ENCODE results near the gene TTC28.

TTC28 gene

GRCh38 chr22:28254396-28254795, 425.2 kb downstream of the TTC28 start:
- no peak for DNase-seq

GRCh38 chr22:28252539-28252938, 427.1 kb downstream of the TTC28 start:
- no peak for DNase-seq

DNA sequence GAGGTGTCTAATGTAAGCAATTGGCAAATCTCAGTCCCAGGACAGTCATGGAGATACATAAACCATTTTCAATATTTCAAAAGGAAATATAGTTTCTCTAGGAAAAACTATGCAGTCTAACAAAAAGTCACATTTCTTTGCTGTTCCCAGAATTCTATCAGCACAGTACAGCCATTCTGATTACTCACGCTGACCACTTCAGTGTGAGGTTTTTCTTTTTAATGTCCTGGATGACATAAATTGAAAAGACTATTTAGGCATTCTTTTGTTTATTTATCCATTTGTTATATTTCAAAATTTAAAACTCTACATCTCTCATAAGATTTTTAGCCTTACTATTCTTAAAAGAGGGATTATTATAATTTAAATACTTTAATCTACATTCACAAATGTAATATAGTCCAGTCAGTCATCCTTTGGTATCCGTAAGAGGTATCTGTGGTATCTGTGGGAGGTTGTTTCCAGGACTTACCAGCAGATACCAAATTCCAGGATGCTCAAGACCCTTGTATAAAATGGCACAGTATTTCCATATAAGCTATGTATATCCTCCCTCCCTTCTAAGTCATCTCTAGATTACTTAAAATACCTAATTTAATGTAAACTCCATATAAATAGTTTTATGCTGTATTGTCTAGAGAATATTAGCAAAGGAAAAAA, 429.5 kb downstream of the TTC28 start:
- no peak for DNase-seq

DNA sequence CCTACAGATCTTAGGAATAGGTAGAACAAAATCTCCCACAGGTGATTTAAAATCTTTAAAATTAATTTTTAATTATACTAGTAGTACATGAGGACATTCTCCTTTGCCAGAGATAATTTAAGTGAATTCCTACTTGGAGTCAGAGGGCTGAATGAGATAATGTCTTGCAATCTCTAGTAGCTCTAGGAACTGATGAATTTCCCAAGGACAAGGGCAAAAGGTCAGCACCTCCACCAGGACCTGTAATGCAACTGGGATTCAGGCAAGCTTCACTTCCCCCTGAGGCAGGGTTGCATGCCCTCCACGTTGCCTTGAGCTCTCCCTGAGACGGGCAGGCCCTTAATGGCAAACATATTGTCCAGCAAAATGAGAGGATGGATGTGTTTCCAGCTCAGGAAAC, 430.2 kb downstream of the TTC28 start:
- DNase-seq, result no peak

GRCh38 chr22:28247667-28248363, 431.8 kb downstream of the TTC28 start:
- DNase-seq, result no peak

DNA sequence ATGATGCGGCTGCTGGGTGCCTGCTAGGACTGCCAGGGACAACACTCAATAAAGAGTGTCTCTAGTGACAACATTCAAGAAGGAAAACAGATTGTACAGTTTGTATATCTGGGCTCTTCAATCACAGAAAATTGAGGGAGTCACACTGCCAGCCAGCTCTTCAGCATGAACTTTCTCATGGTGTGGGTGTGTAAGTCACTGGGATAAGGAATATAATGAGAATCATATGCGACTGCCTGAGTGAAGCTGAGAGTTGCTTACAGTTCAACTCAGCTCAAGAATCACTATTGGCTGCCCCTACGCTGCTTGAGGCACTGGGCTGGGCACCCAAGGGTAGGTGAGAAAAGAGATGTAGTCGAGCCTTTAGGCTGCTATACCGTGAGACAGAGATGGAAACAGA, 432.5 kb downstream of the TTC28 start:
- DNase-seq, result no peak

GRCh38 chr22:28246397-28246796, 433.2 kb downstream of the TTC28 start:
- DNase-seq, result no peak

- DNase-seq, result no peak
Measured at GRCh38 chr22:28245579-28246224, 433.9 kb downstream of the TTC28 start.

GRCh38 chr22:28244757-28245156, 434.9 kb downstream of the TTC28 start:
- DNase-seq, result no peak

- DNase-seq, result no peak
Measured at GRCh38 chr22:28243539-28243938, 436.1 kb downstream of the TTC28 start.

DNA sequence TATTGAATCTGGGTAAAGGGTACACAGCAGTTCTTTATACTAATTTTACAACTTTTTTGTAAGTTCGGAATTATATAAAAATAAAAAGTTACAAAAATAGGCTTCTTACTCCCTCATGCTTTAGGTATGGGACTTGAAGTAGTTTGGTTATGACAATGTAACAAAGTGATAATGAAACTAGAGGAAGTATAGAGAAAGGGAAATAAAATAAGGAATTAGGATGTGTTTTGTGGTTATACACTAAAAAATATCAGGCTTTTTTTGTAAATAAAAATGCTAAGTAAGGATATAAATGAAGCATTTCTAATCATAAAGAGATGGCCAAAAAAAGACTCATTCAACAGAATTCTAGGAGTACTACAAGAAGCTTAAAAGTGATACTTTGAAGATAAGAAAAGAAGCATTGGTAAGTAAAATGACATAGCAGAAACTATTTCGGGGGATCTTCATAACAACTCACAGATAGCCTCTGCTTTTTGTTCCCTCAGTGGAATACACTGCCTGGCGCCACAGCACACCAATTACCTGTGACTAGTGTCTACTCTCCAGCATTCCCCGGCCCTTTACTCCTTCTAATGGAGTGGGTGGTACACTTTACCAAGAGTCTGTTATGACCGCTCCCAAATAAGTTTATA, 437.9 kb downstream of the TTC28 start:
- no peak for DNase-seq

- DNase-seq, result no peak
Measured at GRCh38 chr22:28239941-28240340, 439.7 kb downstream of the TTC28 start.

DNA sequence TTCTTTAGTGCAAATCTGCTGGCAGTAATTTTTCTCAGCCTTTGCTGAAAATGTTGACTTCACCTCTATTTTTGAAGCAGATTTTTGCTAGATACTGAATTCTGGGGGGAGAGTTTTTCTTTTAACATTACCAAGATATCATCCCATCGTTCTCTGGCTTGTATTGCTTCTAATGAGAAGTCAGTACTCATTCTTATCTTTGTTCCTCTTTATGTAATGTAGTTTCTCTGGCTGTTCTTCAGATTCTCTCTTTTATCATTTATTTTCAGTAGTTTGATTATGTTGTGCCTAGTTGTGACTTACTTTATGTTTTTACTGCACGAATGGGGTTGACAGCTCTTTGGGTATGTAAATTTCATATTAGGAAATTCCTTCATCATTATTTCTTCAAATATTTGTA, 441.9 kb downstream of the TTC28 start:
- DNase-seq, result no peak

DNA sequence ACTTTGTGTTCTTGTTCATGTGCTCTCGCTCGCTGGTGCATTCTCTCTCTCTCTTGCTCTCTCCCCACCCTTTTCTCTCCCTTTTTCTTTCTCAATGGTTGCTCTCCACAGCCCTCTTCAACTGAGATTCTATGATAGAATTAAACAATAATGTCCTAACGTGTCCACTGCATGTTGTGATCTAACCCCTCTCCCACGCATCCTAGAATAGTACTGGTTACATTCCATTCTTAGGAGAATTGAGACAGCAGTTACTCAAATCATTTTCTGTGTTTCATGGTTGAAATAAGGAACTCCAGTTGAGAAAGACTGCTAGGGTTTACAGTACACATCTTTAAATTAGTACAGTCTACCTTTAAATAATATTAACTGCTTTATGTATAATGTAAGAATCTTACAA, 442.5 kb downstream of the TTC28 start:
- no peak for DNase-seq

- DNase-seq, result no peak
Measured at GRCh38 chr22:28232204-28232603, 447.4 kb downstream of the TTC28 start.

DNA sequence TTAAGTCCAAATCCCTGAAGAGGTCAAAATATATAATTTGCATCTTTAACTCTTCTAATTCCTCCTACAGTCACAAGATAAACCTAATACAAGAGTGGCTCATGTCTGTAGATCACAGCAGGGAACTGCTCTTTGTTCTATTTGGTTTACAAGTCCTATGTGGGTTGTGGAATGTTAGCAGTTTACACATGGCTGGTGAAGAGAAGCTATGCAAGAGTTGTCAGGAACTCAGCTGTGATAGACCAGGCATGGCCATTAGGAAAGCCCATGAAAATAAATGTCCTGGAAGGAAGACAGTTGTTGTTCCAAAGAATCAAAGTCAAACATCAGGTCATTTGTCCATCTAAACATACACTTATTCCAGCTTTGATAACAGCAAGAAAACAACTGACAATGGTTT, 448.2 kb downstream of the TTC28 start:
- DNase-seq, result no peak

DNA sequence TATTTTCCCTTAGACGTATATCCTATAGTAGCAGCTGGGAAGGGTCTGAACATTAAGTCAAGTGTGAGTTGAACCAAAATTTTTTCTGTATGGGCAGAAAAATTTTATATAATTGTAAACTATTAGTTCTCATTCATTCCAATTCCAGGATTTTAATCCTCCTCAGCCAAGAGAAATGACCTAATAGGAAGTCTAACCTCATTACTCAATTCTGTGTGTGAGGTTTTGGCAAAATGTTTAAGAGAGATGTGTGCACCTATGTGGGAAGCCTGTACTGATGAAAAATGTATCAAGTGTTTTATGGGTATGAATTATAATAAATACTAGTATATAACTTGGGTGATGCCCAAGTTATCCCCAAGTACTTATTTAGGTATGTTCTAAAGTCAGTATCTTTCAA, 449.0 kb downstream of the TTC28 start:
- DNase-seq, result no peak

DNA sequence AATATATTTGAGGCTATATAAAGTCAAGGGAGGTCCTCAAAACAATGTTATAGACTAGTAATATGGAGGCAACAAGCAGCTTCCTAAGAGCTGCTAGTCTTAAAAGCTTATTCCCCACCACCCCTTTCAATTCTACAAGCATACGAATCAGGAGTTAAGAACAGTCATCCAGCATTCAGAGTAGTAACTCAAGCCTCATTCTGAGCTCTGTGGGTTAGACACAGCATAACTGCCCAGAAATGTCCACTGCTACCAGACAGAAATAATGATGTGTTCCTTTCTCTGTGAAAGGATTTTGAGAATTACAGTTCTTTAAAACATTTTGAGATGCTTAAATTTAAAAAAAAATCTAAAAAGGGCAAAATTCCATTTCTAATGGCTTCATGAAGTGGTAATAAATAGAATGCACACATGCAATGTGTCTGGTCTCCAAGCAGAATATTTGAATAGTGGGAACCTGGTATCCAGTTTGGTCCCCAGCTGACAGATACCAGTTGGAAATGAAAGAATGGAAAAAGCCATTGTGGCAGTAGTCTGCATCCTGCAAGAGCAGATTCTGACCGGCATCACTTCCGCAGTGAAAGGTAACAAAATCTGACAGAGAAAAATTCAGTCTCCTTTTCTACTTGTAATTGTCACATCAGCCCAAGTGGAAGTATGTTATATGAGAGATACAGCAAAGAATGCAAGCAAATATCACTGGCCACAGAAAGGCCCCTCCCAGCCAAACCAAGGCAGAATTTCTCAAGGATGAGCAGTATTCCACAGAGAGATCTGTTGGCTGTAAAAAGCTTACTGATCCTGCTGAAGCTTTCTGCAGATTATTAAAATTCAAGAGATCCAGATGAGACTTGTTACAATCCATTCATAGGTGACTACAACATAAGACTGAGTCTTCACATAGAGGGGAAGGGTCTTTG, 449.8 kb downstream of the TTC28 start:
- no peak for DNase-seq

- no peak for DNase-seq
Measured at GRCh38 chr22:28223826-28224225, 455.8 kb downstream of the TTC28 start.

DNA sequence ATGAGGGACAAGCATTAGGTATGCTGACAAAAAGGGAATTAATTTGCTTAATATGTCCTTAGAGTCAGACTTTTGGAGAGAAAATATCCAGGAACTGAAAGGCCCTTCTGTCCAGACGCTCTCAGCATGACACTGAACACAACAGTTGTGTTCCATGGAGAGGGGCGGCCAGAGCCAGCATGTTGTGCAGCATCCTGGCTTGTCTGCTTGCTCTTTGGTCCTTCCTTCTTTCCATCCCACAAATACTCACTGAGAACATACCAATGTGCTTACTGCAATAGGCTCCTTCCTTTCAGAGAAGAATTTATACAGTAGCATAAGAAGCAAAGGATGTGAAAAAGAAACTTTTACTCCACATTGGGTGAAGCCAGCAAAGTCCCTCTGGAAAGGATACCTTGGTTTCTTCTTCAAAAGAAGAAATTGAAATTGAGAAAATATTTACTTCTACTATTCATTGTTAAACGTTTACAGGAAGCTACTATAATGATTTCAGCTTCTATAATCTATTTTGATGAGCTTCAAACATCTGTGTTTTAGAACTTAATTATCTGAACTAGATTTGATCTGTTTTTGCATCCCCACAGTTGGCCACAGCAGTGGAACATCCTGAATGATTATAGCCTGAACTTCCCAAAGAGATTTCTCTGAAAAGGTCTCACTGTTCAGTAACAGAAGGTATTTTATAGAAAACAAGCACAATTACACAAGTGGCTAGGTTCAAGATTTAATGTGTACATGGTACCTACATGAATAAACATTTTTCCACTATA, 456.5 kb downstream of the TTC28 start:
- DNase-seq, result no peak

GRCh38 chr22:28222571-28222970, 457.1 kb downstream of the TTC28 start:
- no peak for DNase-seq

- no peak for DNase-seq
Measured at GRCh38 chr22:28222052-28222451, 457.6 kb downstream of the TTC28 start.
